Measurements from ENCODE around the gene CCDC149. TPM values are rescaled to one million over a fixed set of nuclear protein-coding genes. Genes with fewer than 3 reads are reported as not detected.

The CCDC149 gene
- total and polyA plus RNA-seq, 9 of the 15 experiments (the other 6 are each of a cell fraction or from before 2014, with no cell fraction given) = 0.04 to 0.18 TPM; not detected in 7

- Histone ChIP-seq H3K79me2 (ENCODE audit: control insufficient read depth, insufficient read depth, low read length) (no peaks in the 10 kb centered on the region), H2AFZ (ENCODE audit: low read depth, low read length) (no peak overlapping the region), H3K9me3 (replicated peaks; ENCODE audit: control insufficient read depth, insufficient read depth, low read depth, low read length) (no peaks in the 10 kb centered on the region), H4K20me1 (replicated peaks; ENCODE audit: control insufficient read depth, insufficient read depth, low read length) (no peaks in the 10 kb centered on the region), H3K4me1 (replicated peaks in 1 of 2; ENCODE audit: control insufficient read depth in 2 of 2, insufficient read depth in 2 of 2, low read length in 2 of 2) (no peaks in the 10 kb centered on the region), H3K4me3 (no peak overlapping the region), H3K9ac (ENCODE audit: insufficient read depth in 1 of 2, low read depth in 2 of 2, low read length in 2 of 2) (no peak overlapping the region), H3K4me2 (ENCODE audit: insufficient read depth, low read length) (no peak overlapping the region), H3K9me1 (ENCODE audit: control insufficient read depth, insufficient read depth, low read length) (no peaks in the 10 kb centered on the region), H3K27ac (ENCODE audit: extremely low read depth, low read depth, low read length) (no peak overlapping the region), H3K27me3 (ENCODE audit: control insufficient read depth in 2 of 2, insufficient read depth in 2 of 2, low read length in 2 of 2) (peaks cover 0 to 10% of the 10 kb centered on the region in 2 experiments; a peak in 1 of 5 replicates), H3K36me3 (ENCODE audit: control insufficient read depth, insufficient read depth, low read length) (no peaks in the 10 kb centered on the region)
- WGBS (ENCODE audit: insufficient coverage, low coverage, missing lambda C conversion rate) = 0% methylated on average over 2 of the region's 2 CpGs
- intact Hi-C loops (cut with micrococcal nuclease) (no loop called here), in situ Hi-C loops (cut with MboI) (no loop called here)
- ATAC-seq = no peak
- no TSS peak for BruUV-seq (replicated peaks)
- DNase-seq (ENCODE audit: extremely low read depth in 1 of 4, low spot score in 3 of 4) = no peak
- ChIA-PET POLR2A (no interaction called here), CTCF (ENCODE audit: low intra/inter-chr PET ratio) (no interaction called here)
- no peak for FAIRE-seq
- TF ChIP-seq, protein P1, sequence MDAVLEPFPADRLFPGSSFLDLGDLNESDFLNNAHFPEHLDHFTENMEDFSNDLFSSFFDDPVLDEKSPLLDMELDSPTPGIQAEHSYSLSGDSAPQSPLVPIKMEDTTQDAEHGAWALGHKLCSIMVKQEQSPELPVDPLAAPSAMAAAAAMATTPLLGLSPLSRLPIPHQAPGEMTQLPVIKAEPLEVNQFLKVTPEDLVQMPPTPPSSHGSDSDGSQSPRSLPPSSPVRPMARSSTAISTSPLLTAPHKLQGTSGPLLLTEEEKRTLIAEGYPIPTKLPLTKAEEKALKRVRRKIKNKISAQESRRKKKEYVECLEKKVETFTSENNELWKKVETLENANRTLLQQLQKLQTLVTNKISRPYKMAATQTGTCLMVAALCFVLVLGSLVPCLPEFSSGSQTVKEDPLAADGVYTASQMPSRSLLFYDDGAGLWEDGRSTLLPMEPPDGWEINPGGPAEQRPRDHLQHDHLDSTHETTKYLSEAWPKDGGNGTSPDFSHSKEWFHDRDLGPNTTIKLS (IDR thresholded peaks at IDR 0.05; ENCODE audit: borderline replicate concordance, low read depth) = no peak
- TF ChIP-seq CAMTA2 (CRISPR knock-in tag; conservative IDR thresholded peaks at IDR 0.05) (no peak), TSC22D4 (tag; IDR thresholded peaks at IDR 0.05) (no peak), TFAM (CRISPR knock-in tag; conservative IDR thresholded peaks at IDR 0.05) (no peak), ATF1 (CRISPR knock-in tag; IDR thresholded peaks at IDR 0.05) (no peak), ATF1 (tag; IDR thresholded peaks at IDR 0.05) (no peak), ZBTB33 (CRISPR knock-in tag; IDR thresholded peaks at IDR 0.05) (no peak), RBFOX2 (IDR thresholded peaks at IDR 0.05; ENCODE audit: low read depth, low read length) (no peak), TAF15 (IDR thresholded peaks at IDR 0.05; ENCODE audit: low read depth, low read length) (no peak), ZNF134 (CRISPR knock-in tag; conservative IDR thresholded peaks at IDR 0.05) (no peak), GTF2B (IDR thresholded peaks at IDR 0.05; ENCODE audit: extremely low read depth, insufficient read length) (no peak), CCAR2 (IDR thresholded peaks at IDR 0.05; ENCODE audit: low read depth, low read length) (no peak)
- TF ChIP-seq, protein P2, sequence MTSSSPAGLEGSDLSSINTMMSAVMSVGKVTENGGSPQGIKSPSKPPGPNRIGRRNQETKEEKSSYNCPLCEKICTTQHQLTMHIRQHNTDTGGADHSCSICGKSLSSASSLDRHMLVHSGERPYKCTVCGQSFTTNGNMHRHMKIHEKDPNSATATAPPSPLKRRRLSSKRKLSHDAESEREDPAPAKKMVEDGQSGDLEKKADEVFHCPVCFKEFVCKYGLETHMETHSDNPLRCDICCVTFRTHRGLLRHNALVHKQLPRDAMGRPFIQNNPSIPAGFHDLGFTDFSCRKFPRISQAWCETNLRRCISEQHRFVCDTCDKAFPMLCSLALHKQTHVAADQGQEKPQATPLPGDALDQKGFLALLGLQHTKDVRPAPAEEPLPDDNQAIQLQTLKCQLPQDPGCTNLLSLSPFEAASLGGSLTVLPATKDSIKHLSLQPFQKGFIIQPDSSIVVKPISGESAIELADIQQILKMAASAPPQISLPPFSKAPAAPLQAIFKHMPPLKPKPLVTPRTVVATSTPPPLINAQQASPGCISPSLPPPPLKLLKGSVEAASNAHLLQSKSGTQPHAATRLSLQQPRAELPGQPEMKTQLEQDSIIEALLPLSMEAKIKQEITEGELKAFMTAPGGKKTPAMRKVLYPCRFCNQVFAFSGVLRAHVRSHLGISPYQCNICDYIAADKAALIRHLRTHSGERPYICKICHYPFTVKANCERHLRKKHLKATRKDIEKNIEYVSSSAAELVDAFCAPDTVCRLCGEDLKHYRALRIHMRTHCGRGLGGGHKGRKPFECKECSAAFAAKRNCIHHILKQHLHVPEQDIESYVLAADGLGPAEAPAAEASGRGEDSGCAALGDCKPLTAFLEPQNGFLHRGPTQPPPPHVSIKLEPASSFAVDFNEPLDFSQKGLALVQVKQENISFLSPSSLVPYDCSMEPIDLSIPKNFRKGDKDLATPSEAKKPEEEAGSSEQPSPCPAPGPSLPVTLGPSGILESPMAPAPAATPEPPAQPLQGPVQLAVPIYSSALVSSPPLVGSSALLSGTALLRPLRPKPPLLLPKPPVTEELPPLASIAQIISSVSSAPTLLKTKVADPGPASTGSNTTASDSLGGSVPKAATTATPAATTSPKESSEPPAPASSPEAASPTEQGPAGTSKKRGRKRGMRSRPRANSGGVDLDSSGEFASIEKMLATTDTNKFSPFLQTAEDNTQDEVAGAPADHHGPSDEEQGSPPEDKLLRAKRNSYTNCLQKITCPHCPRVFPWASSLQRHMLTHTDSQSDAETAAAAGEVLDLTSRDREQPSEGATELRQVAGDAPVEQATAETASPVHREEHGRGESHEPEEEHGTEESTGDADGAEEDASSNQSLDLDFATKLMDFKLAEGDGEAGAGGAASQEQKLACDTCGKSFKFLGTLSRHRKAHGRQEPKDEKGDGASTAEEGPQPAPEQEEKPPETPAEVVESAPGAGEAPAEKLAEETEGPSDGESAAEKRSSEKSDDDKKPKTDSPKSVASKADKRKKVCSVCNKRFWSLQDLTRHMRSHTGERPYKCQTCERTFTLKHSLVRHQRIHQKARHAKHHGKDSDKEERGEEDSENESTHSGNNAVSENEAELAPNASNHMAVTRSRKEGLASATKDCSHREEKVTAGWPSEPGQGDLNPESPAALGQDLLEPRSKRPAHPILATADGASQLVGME (CRISPR knock-in tag; IDR thresholded peaks at IDR 0.05) = no peak
- TF ChIP-seq, protein P3, sequence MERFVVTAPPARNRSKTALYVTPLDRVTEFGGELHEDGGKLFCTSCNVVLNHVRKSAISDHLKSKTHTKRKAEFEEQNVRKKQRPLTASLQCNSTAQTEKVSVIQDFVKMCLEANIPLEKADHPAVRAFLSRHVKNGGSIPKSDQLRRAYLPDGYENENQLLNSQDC (CRISPR knock-in tag; IDR thresholded peaks at IDR 0.05) = no peak
These were observed 43.2 kb upstream of the CCDC149 start for GRCh38 chr4:24956091-24956490.
